SKM-1 (cell line): ENCODE data around the gene POT1.
"Not testable (repeated sequence)": the region's sequence is repeated elsewhere in the genome, so short reads cannot be mapped to it uniquely, and the experiment has no call there.

Experiments
- DNase-seq: peaks from one replicate; lab custom pipeline; 2025; ENCODE audit not compliant: unreplicated experiment; lab: John Stamatoyannopoulos, UW

The POT1 gene

GRCh38 chr7:124929467-124930172 lies at the start of gene POT1:
Gene POT1, minus strand, starts transcription at chr7:124929825. Its CDS starts 32,652 bp downstream, at chr7:124897173.
- peak; percentile 97 for DNase-seq

- not testable (repeated sequence) for DNase-seq
Measured at GRCh38 chr7:124975131-124975530, 45.5 kb upstream of the POT1 start.

GRCh38 chr7:124965553-124965952 lies 35.9 kb upstream of the POT1 start:
- no peak for DNase-seq

DNA sequence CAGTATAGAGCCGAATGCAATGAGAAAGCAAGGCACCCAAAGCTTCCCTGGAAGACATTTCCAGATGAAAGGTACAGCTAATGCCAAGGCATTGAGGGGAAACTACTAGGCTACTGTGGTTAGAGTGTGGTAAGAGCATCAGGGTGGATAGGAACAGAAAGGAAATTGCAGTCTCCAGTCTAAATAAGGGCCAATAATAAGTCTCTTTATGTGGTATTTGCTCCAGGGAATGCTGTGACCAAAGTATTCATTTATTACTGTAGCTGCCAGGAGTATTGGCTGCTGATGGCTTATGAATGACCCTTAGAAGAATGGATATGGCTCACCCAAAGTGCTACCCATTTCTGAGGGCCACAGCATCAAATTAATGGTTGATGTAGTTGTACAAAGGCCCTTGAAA lies 30.1 kb upstream of the POT1 start:
- DNase-seq: no peak

GRCh38 chr7:124957952-124958351 lies 28.3 kb upstream of the POT1 start:
- not testable (repeated sequence) for DNase-seq

DNA sequence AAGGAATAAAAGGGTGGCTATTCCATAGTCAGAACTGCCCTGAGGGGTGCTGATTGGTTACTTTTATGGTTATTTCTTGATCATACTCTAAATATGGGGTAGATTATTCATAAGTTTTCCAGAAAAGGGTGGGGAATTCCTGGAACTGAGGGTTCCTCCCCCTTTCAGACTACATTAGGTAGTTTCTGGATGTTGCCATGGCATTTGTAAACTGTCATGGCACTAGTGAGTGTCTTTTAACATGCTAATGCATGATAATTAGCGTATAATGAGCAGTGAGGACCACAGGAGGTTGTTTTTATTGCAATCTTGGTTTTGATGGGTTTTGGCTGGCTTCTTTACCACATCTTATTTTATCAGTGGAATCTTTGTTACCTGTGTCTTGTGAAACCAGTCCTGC lies 26.5 kb upstream of the POT1 start:
- DNase-seq: no peak

DNA sequence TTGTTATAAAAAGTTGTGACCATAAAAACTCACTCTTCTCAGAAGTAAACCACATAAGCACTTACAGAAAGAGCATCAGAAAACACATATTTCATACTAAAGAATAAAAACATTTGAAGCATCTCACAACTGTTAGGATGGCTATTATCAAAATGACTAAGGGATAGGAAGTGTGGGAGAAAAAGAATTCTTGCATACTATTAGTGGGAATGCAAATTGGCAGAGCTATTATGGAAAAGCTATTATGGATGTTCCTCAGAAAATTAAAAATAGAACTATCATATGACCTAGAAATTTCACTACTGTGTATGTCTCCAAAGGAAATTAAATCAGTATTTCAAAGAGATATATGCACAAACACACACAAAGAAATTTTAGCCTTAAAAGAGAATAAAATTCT lies 25.2 kb upstream of the POT1 start:
- DNase-seq: no peak

GRCh38 chr7:124945680-124946079 lies 16.1 kb upstream of the POT1 start:
- no peak for DNase-seq

DNA sequence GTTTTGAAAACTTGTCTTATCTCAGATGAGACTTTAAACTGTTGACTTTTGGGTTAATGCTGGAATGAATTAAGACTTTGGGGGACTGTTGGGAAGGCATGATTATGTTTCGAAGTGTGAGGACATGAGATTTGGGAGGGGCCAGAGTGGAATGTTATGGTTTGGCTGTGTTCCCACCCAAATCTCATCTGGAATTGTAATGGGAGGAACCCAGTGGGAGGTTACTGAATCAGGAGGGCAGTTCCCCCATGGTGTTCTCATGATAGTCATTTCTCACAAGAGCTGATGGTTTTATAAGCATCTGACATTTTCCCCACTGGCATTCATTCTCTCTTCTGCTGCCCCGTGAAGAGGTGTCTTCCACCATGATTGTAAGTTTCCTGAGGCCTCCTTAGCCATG lies 13.8 kb upstream of the POT1 start:
- DNase-seq: no peak

GRCh38 chr7:124942399-124942798 lies 12.8 kb upstream of the POT1 start:
- no peak for DNase-seq

DNA sequence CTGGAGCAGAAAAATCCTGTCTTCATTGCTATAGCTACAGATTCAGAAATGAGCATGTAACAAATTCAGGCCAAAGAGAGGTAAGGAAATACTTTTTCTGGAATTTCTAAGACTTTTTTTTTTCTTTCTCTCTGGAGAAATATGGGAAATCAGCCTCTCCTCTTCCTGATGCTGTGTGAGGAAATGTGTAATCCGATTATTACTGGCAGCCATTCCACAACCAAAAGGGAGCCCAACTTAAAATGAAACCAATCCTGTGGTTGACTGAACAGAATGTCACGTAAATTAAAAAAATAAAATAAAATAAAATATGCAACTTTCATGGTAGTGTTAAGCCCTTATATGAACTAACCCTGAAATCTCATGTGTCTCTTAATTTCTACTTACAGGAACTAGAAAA lies 10.7 kb upstream of the POT1 start:
- no peak for DNase-seq

DNA sequence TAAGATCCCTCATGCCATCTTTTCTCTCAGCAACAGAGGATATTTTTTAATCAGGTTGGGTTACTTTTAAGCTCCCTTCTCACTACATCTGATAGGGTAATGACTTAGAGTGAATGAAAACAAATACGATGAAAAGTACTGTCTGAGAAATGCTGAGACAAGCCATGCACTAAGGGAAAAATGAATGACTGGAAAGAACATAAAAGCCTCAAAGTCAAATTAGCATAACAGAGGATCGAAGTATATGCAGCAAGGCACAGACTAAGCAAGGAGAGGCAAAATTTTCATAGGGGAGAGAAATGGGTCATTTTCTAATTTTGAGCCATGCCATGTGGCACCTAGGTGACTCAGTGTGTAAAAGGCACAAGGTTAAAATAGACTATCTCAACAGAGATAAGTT lies 8.5 kb upstream of the POT1 start:
- no peak for DNase-seq

- no peak for DNase-seq
Measured at GRCh38 chr7:124937076-124937475, 7.5 kb upstream of the POT1 start.

DNA sequence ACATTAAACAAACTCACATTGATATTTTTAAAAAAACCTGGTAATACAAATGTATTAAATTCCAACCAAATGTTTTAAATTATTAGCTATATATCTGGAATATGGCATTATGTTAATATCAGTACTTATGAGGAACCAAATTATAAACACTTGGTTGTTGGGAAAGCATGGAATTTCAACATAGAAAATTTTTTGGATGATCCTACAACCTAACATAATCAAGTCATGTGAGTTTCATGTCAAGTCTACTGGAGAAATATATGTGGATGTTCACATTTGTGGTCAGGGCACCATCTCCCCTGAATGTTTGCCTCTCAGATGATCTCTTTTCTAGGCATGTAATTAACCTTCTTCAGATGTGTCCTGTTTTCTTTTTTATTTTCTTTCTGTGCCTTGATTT lies 5.2 kb upstream of the POT1 start:
- DNase-seq: no peak

DNA sequence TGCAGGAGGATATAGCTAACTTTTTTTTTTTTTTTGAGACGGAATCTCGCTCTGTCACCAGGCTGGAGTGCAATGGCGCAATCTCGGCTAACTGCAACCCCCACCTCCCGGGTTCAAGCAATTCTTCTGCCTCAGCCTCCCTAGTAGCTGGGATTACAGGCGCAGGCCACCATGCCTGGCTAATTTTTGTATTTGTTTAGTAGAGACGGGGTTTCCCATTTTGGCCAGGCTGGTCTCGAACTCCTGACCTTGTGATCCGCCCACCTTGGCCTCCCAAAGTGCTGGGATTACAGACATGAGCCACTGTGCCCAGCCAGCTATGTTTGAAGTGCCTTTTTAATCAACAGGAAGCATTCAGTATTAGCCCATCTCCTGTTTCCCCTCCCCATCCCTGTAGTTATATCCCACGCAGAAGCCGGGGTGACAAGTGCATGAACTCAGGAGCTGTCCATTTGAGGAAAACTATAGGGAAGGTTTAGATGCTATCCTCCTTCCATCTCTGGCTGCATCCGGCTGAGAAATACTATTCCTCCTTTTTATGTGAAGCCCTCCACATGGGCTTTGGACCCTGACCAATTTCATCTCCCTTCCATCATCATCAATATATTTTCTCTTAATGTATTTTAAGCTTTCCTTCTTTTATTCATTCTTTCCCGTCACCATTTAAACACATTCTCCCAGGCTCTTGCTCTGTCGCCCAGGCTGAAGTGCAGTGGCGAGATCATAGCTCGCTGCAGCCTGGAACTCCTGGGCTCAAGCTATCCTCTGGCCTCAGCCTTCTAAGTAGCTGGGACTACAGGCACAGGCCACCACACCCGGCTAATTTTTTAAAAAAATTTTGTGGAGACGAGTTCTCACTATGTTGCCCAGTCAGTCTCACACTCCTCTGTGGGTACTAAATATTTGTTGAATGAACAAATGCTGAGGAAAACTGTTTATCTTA lies 1.3 kb upstream of the POT1 start:
- no peak for DNase-seq

- DNase-seq: no peak
Measured at GRCh38 chr7:124930173-124930623, 573 bp upstream of the POT1 start.

GRCh38 chr7:124924906-124925305 lies 4.7 kb downstream of the POT1 start:
- DNase-seq: no peak

GRCh38 chr7:124922200-124922599 lies 7.4 kb downstream of the POT1 start:
- DNase-seq: no peak

DNA sequence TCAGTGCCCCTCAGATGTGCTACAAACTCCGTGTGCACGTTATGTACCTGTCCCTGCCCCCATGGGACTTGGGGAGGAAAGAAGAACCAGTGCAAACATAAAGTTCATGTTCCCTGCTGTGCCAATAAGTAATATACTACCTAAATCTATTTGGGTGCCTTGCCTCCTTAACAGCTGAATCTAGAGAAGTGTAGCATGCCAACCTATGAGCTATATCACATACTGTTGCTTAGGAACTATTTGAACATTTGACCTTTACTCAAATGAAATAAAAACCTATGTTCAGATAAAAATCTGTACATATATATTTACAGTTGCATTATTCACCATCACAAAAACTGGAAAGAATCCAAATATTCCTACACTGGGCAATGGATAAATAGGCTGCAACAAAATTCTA lies 9.8 kb downstream of the POT1 start:
- DNase-seq: no peak

DNA sequence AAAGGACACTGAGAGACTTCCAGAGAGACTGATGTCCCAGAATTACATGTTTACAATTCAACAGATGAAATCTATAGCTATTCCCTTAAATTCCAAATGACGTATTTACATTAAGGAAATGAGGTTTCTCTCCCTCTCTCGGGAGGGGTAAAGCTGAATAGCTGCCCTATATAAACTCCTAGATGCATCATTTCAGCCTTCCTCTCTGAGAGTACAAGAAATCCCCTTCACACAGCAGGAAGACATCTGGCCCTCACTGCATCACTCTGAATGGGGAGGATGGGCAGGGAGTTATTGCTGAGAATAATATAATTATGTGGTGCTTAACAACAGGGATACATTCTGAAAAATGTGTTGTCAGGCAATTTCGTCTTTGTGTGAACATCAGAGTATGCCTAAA lies 11.0 kb downstream of the POT1 start:
- DNase-seq: no peak

DNA sequence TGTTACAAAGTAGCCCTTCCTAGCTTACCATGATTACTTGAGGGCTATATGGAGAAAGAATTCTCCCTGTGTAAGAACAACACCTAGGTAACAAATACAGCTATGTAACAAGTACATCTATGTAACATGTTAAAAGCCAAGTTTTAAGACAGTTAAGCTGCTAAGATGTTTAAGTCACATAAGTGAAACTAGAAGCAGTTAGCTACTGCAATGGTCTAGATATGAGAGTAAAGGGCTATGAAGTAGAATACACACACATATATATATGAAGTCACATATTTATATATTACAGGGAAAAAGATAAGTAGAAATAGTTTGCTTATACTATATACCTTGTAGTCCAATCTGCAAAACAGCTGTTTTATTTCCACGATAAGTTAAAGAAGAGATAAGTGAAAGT lies 14.4 kb downstream of the POT1 start:
- no peak for DNase-seq

DNA sequence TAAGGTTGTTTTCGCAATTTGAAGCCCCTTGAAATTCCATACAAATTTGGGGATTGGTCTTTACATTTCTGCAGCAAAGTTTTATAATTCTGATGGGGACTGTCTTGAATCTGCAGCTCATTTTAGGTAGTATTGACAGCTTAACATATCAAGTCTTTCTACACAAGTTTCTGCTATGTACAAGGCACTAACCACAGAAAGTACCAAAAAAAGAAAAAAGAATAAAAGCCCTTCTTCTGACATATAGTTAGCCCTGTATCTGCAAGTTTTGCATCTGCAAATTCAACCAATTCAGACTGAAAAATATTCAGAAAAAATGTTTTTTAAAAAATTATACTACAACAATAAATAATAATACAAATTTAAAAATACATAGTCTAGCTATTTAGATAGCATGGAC lies 15.3 kb downstream of the POT1 start:
- no peak for DNase-seq
